Activated naive CD4-positive, alpha-beta T cell treated with anti-CD3 and anti-CD28 coated beads, Interleukin-2, amount 50 U/mL, for 16 hours (primary cell): Measurements from ENCODE around the gene PTGER4.
"Not testable (repeated sequence)": the region's sequence is repeated elsewhere in the genome, so short reads cannot be mapped to it uniquely, and the experiment has no call there.

Source experiments
- DNase-seq: peaks from one replicate; pipeline ENCODE4 v3.0.0-alpha.2; 2020

The PTGER4 gene

GRCh38 chr5:40694433-40694832 is 14.7 kb downstream of the PTGER4 start:
- DNase-seq: no peak

DNA sequence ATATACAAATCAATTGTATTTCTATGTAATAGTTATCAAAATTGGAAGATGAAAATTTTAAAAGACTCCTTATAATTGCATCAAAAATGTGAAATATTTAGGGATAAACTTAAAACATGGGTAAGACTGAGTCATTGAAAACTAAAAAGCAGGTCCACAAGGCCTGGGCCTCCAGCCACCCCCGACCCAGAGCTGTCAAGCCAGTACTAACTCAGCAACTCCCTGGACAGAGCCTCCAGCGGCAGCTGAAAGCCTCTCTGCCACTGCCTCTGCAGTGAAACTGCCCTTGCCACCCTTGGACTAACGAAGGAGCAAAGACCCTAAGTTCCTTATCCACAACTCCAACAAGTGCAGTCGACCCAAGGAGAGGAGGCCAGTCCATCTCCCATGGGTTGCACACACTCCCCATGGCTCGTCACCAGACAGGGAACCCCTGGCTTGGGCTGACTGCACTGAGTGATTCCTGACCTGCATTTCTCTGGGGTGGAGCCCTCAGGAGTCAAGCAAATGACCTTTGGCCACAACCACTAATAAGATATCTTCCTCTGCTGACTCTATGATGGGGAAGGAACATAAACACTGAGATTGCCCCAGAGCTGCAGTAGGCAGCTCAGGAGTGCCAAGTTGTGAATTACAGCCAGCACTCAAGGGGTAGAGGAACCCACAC is 20.5 kb downstream of the PTGER4 start:
- no peak for DNase-seq

- DNase-seq: not testable (repeated sequence)
Measured at GRCh38 chr5:40702027-40702426, 22.3 kb downstream of the PTGER4 start.

GRCh38 chr5:40705484-40705883 is 25.8 kb downstream of the PTGER4 start:
- DNase-seq: not testable (repeated sequence)

GRCh38 chr5:40710575-40710974 is 30.9 kb downstream of the PTGER4 start:
- DNase-seq: not testable (repeated sequence)

GRCh38 chr5:40714001-40714400 is 34.3 kb downstream of the PTGER4 start:
- DNase-seq: no peak

- DNase-seq: no peak
Measured at GRCh38 chr5:40716000-40716399, 36.3 kb downstream of the PTGER4 start.

DNA sequence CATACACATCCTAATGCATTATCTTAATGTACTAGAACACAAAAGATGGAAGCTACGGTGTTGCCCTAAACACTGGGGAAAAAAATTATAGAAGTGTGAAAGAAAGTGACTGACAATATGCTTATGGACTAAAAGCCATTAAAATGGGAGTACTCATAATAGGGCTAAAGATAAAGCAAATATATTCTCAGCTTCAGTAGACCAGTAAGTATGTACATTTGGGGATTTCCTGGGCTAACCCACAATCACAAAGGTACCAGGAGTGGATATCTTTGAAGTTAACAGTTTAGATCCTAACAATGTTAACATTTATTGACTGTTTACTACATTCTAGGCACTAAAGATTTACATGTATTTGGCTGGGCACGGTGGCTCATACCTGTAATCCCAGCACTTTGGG is 36.9 kb downstream of the PTGER4 start:
- no peak for DNase-seq

DNA sequence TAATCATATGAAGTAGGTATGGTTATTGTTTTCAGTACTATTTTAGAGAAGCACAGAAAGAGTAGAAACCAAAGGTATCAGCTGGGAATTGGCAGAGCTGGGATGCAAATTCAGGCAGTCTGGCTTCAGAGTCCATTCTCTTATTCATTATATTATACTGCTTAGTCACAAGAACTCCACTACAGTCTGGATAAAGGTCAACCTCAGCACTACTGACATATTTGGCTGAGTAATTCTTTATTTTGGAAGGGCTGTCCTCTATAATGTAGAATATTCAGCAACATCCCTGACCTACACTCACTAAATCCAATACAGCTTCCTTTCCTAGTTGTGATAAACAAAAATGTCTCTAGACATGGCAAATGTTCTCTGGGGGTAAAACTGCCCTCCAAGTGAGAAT is 37.6 kb downstream of the PTGER4 start:
- no peak for DNase-seq

GRCh38 chr5:40720069-40720468 is 40.4 kb downstream of the PTGER4 start:
- DNase-seq: no peak

DNA sequence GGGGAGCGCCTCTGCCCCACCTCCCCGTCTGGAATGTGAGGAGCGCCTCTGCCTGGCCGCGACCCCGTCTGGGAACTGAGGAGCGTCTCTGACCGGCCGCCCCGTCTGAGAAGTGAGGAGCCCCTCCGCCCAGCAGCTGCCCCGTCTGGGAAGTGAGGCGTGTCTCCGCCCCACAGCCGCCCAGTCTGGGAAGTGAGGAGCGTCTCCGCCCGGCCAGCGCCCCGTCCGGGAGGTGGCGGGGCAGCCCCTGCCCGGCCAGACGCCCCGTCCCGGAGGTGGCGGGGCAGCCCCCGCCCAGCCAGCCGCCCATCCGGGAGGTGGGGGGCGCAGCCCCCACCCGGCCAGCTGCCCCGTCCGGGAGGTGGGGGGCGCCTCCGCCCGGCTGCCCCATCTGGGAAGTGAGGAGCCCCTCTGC is 42.8 kb downstream of the PTGER4 start:
- DNase-seq: not testable (repeated sequence)

- no peak for DNase-seq
Measured at GRCh38 chr5:40733434-40733833, 53.7 kb downstream of the PTGER4 start.

DNA sequence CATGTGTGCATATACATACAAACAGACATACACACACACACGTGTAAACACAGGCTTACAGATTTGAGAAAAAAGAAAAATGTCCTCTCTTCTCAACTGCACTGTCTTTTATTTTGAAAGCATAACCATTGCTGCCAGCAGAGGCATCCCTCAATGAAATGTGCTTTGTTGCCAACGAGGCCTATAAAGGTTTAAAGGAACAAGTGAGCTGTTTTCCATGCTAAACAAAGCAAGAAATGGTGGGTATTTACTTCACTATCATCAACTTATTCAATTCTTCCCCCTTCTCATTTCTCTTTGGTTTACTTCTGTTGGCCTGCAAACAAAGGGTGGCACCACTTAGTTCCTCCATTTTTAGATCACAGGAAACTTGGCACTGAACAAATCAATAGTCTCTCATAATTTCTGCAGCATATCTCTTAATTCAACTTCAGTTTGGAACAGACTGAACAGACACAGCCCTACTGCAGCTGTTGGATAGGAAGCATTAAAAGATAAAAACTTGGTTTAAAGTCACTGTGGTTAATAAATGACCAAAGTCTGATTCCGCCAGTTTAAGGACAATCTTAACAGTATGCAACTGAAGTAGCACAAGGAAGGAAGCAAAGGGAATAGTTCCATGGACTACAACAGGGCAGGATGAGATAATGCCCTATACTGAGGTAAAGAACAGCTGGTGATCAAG is 54.3 kb downstream of the PTGER4 start:
- DNase-seq: no peak

DNA sequence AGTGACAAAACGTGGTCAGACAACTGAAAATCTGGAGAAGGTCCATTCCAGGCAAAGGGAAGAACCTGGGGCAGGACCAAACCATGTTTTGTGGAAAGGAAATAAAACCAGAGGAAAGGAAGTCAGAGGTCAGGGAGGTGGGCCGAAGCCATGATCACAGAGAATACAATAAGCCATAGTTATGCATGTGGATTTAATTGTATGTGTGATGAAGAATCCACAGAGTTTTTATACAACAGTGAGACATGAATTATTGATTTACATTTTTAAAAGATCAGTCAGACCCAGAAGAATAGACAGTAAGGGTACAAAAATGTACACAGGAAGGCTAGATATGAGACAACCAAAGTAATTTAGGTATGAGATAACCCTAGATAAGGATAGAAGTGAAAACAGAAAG is 55.3 kb downstream of the PTGER4 start:
- no peak for DNase-seq

DNA sequence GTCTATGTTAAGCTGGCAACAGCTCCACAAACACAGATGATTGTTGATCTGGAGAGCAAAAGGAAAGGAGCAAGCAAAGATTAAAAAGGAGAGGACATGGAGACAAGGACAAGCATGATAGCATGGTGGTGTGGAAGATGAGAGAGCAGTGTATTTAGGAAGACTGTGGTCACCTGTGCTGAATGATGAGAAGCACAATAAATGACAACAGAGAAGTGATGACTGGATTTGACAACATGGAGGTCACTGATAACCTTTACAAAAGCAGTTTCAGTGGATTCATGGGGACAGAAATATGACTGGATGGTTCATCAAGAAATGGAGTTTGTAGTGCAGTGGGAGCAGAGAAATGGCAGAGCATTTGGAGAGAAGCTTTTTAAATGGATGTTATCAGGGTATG is 55.9 kb downstream of the PTGER4 start:
- DNase-seq: no peak

DNA sequence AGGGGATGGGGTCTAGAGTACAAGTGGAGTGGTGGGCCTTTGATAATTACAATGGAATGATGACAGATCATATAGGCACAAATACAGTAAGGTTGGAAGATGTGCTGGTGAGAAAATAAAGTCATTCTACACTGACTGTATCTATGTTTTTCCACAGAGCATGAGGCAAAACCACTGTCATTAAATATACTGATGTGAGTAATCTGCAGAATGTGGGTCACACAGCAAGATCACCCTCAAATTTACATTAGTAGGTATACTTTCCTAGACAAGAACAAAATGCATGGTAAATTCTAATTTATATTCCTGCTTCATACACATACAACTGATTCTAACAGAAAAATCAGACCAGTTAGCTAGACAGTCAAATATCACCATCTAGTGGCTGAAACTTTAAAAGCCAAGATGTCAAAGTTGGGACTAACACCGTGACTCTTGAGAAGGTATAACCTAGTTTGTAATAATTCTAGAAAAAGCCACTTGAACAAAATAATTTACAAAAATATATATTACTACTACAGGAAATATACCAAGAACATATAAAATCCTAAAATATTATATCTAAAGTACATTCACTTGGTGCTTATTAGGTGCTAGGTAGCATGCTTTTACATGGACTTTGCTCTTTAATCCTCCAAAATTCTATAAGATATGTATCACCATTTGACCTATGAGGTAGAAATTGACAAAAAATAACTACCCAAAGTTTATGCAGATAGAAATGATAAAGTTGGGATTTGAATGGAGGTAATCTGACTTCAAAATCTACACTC is 56.6 kb downstream of the PTGER4 start:
- no peak for DNase-seq

GRCh38 chr5:40738502-40738901 is 58.8 kb downstream of the PTGER4 start:
- DNase-seq: no peak
